ENCODE results near the gene PCK2.

GRCh38 chr14:24060443-24060842 is 33.7 kb upstream of the PCK2 start:
- TF ChIP-seq CTCF (IDR thresholded peaks at IDR 0.05; ENCODE audit: low read depth, low read length) (no peak), MAX (IDR thresholded peaks at IDR 0.05; ENCODE audit: low read depth, low read length) (no peak), POLR2A (IDR thresholded peaks at IDR 0.05; ENCODE audit: extremely low read depth, insufficient read length) (no peak), MYC (IDR thresholded peaks at IDR 0.05; ENCODE audit: low read depth, low read length) (no peak)
